Smooth muscle cell (in vitro differentiated cells): ENCODE measurements around the gene ADAMTS19. TPM values are rescaled to one million over a fixed set of nuclear protein-coding genes. Genes with fewer than 3 reads are reported as not detected.

Experiments
- DNase-seq: peaks from one replicate; lab custom pipeline; 2025; ENCODE audit not compliant: unreplicated experiment; lab: John Stamatoyannopoulos, UW
- H2AFZ ChIP-seq: fragments of 200-600 bp; sonication (generic); 2 replicates; pipeline ENCODE4 v1.6.0; 2016; ENCODE audit warnings: antibody characterized with exemption, low read depth, mild to moderate bottlenecking
- H3F3A ChIP-seq: fragments of 200-600 bp; sonication (generic); 2 replicates; pipeline ENCODE4 v1.6.0; 2017; ENCODE audit warnings: antibody characterized with exemption, low read depth
- H3K27ac ChIP-seq: fragments of 200-600 bp; sonication (generic); 2 replicates; pipeline ENCODE4 v1.5.1; 2016; ENCODE audit warnings: low read depth, mild to moderate bottlenecking
- H3K27me3 ChIP-seq: fragments of 200-600 bp; sonication (generic); 2 replicates; pipeline ENCODE4 v1.6.1; 2016; ENCODE audit warnings: low read depth, mild to moderate bottlenecking
- H3K36me3 ChIP-seq: fragments of 200-600 bp; sonication (generic); 2 replicates; pipeline ENCODE4 v1.5.1; 2016; ENCODE audit warnings: low read depth
- H3K4me1 ChIP-seq: fragments of 200-600 bp; sonication (generic); 2 replicates; pipeline ENCODE4 v1.5.1; 2016; ENCODE audit warnings: low read depth
- H3K4me2 ChIP-seq: fragments of 200-600 bp; sonication (generic); 2 replicates; pipeline ENCODE4 v1.6.0; 2016; ENCODE audit warnings: mild to moderate bottlenecking
- H3K4me3 ChIP-seq: fragments of 200-600 bp; sonication (generic); 2 replicates; pipeline ENCODE4 v1.5.1; 2016; ENCODE audit warnings: mild to moderate bottlenecking
- H3K79me2 ChIP-seq: fragments of 200-600 bp; sonication (generic); 2 replicates; pipeline ENCODE4 v1.6.0; 2016; ENCODE audit warnings: low read depth, mild to moderate bottlenecking
- H3K9ac ChIP-seq: fragments of 200-600 bp; sonication (generic); 2 replicates; pipeline ENCODE4 v1.6.0; 2016; ENCODE audit warnings: low read depth
- H3K9me3 ChIP-seq: fragments of 200-600 bp; sonication (generic); replicated peaks from 2 replicates; pipeline ENCODE4 v1.5.1; 2016; ENCODE audit warnings: low read depth
- H4K20me1 ChIP-seq: fragments of 200-600 bp; sonication (generic); 2 replicates; pipeline ENCODE4 v1.6.0; 2016; ENCODE audit warnings: low read depth
- WGBS: methylation state at CpG from one replicate; pipeline ENCODE4 v1.1.7; 2016; ENCODE audit warnings: low lambda C conversion rate; 5-methylcytosine and 5-hydroxymethylcytosine counted together
- polyA plus RNA-seq: library from polyadenylated mRNA; unstranded; fragments of >200 nt; fragmentation: Nextera tagmentation; extraction: Ambion mirVana; gene quantifications from 2 replicates; pipeline ENCODE4 v1.2.1, GENCODE V29; 2016
- total RNA-seq: library from RNA; depleted of rRNA; stranded (reverse); fragments of >200 nt; gene quantifications from 2 replicates; pipeline ENCODE4 v1.2.3, GENCODE V29; 2014
- TF ChIP-seq, protein P1 (sequence below): fragments of 200-600 bp; sonication (generic); IDR thresholded peaks from 2 replicates; pipeline ENCODE4 v1.5.1; 2017; ENCODE audit warnings: borderline replicate concordance, mild to moderate bottlenecking, antibody characterized with exemption; ENCODE audit not compliant: insufficient read depth, poor library complexity, severe bottlenecking

Gene ADAMTS19
- total and polyA plus RNA-seq, 2 experiments from 2014 or later, result 4.5 to 4.9 TPM

DNA sequence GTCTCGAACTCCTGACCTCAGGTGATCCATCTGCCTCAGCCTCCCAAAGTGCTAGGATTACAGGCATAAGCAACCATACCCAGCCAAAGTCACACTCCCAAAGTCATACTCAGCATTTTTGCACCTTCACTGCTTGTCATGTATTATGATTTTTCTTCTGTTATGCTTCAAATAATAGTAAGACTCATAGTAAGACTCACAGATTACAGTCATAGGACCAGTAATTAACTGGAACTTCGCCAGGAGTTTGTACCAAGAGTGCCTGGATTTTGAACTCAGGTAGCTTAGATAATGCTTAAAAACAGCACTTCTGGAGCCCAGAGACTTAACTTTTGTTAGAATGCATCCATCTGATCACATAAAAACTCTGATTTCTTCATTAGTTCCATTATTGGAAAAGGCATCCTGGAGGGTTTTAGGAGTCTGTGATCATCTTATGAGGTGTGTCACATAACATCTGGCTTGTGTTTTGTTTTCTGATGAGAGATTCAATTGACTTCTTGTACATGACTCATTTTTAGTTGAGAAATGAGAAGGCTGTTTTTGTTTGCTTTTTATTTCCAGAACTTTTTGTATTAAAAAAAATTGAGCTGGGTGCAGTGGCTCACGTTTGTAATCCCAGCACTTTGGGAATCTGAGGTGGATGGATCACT, 131.5 kb downstream of the ADAMTS19 start:
- no peak for DNase-seq
- no peaks in the 10 kb centered on the region for H3K36me3 ChIP-seq

DNA sequence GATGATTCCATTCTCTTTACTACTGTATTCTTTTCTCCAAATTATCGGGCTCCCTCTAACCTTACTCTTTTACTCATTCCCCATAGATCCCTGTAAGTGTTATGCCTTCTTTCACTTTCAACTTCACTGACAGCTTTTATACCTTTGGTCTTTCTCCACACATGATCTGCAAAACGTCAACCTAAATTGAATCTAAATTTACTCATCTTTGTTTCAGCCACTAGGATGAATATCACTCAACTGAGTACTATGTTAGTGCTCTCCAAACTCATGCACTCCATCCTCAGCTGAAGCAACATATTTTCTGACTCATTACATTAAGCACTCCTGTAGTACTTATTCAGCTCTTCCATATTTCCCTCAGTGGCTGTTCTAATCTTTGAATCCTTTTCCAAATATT, 133.4 kb downstream of the ADAMTS19 start:
- no peaks in the 10 kb centered on the region for H3K4me1 ChIP-seq
- H3K36me3 ChIP-seq, result no peaks in the 10 kb centered on the region
- H2AFZ ChIP-seq, result no peak overlapping the region
- H3F3A ChIP-seq, result no peaks in the 10 kb centered on the region
- H4K20me1 ChIP-seq, result no peaks in the 10 kb centered on the region
- H3K27ac ChIP-seq, result no peak overlapping the region
- H3K4me2 ChIP-seq, result no peak overlapping the region
- no peaks in the 10 kb centered on the region for H3K27me3 ChIP-seq
- no peak overlapping the region for H3K9ac ChIP-seq
- TF ChIP-seq, protein P1, sequence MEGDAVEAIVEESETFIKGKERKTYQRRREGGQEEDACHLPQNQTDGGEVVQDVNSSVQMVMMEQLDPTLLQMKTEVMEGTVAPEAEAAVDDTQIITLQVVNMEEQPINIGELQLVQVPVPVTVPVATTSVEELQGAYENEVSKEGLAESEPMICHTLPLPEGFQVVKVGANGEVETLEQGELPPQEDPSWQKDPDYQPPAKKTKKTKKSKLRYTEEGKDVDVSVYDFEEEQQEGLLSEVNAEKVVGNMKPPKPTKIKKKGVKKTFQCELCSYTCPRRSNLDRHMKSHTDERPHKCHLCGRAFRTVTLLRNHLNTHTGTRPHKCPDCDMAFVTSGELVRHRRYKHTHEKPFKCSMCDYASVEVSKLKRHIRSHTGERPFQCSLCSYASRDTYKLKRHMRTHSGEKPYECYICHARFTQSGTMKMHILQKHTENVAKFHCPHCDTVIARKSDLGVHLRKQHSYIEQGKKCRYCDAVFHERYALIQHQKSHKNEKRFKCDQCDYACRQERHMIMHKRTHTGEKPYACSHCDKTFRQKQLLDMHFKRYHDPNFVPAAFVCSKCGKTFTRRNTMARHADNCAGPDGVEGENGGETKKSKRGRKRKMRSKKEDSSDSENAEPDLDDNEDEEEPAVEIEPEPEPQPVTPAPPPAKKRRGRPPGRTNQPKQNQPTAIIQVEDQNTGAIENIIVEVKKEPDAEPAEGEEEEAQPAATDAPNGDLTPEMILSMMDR, result no peak
- 89% methylated on average over 2 of the region's 2 CpGs for WGBS
- H3K9me3 ChIP-seq, result no peaks in the 10 kb centered on the region
- no peak for DNase-seq
- no peaks in the 10 kb centered on the region for H3K79me2 ChIP-seq
- H3K4me3 ChIP-seq, result no peak overlapping the region

More for the DNA sequence above, 131.5 kb downstream of the ADAMTS19 start:
- Histone ChIP-seq H3K27ac (no peak overlapping the region), H3F3A (no peaks in the 10 kb centered on the region), H3K9me3 (no peaks in the 10 kb centered on the region), H3K79me2 (no peaks in the 10 kb centered on the region), H3K9ac (no peak overlapping the region), H3K4me1 (no peaks in the 10 kb centered on the region), H4K20me1 (no peaks in the 10 kb centered on the region), H3K27me3 (no peaks in the 10 kb centered on the region), H3K4me2 (no peak overlapping the region), H3K4me3 (no peak overlapping the region), H2AFZ (no peak overlapping the region)
- 87% methylated on average over 3 of the region's 3 CpGs for WGBS
- TF ChIP-seq, protein P1, result no peak

DNA sequence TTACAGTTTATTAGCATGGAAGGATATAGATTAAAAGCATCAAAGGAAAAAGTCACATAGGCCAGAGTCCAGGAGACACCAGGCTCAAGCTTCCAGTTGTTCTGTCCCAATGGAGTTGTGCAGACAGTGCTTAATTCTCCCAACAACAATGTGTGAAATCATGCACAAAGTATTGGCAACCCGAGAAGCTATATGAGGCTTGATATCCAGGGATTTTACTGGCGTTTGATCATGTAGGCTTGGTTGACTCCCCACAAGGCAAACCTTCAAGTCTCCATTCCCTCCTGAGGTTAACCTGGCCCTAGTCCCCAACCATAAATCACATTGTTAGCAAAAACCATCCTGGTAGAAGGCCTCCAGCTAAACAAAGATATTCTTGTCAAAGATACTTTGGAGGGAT, 141.5 kb downstream of the ADAMTS19 start:
- H3K27ac ChIP-seq, result no peak overlapping the region
- H3K4me2 ChIP-seq, result no peak overlapping the region
- H3K36me3 ChIP-seq, result no peaks in the 10 kb centered on the region
- no peak overlapping the region for H2AFZ ChIP-seq
- 87% methylated on average over 2 of the region's 2 CpGs for WGBS
- H3F3A ChIP-seq, result no peaks in the 10 kb centered on the region
- H3K4me3 ChIP-seq, result no peak overlapping the region
- H3K9ac ChIP-seq, result no peak overlapping the region
- TF ChIP-seq, protein P1, result no peak
- H3K4me1 ChIP-seq, result peaks cover 5% of the 10 kb centered on the region
- H3K9me3 ChIP-seq, result no peaks in the 10 kb centered on the region
- no peaks in the 10 kb centered on the region for H4K20me1 ChIP-seq
- no peaks in the 10 kb centered on the region for H3K27me3 ChIP-seq
- DNase-seq, result no peak
- H3K79me2 ChIP-seq, result no peaks in the 10 kb centered on the region

DNA sequence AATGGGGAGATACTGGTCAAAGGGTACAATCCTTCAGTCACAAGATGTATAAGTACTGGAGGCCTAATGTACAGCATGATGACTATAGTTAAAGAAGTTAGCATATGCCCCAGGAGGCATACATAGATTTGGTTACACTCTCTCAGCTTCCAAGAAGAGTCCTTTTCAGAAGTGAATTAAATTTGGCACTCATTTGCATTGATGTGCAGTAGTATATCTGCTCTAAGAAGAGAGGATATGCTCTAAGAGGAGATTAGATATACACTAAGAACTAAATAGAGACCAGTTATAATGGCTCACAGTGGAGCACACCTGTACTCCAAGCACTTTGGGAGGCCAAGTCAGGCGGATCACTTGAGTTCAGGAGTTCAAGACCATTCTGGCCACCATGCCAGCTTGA, 148.3 kb downstream of the ADAMTS19 start:
- Histone ChIP-seq H3F3A (no peaks in the 10 kb centered on the region), H3K4me3 (no peak overlapping the region), H3K4me1 (no peaks in the 10 kb centered on the region), H3K79me2 (no peaks in the 10 kb centered on the region), H2AFZ (no peak overlapping the region), H3K27ac (no peak overlapping the region), H3K9me3 (no peaks in the 10 kb centered on the region), H3K36me3 (no peaks in the 10 kb centered on the region), H3K9ac (no peak overlapping the region), H3K4me2 (no peak overlapping the region), H4K20me1 (no peaks in the 10 kb centered on the region), H3K27me3 (no peaks in the 10 kb centered on the region)
- no peak for DNase-seq
- WGBS, result 92% methylated on average over 1 of the region's 1 CpG
- TF ChIP-seq, protein P1, result no peak
